Gastrocnemius medialis (tissue), 4 donors: ENCODE measurements around the gene SPEF2. TPM values are rescaled to one million over a fixed set of nuclear protein-coding genes. Genes with fewer than 3 reads are reported as not detected.

Experiments
- ATAC-seq, 2 donors: fragments of 150-250 bp; one replicate each; pipeline ENCODE4 v1.9.1; 2016
- DNase-seq, 2 donors: peaks; one replicate each; pipeline ENCODE4 v3.0.0-alpha.2; 2019
- H3K27ac ChIP-seq, 4 donors: fragments of 200-600 bp; sonication (generic); 1 replicate in 1 of 4; 2 replicates in 3 of 4; pipeline ENCODE4 v1.5.1; 2016 to 2018; ENCODE audit warnings: mild to moderate bottlenecking in 2 of 4, moderate library complexity in 1 of 4
- H3K27me3 ChIP-seq, 3 donors: fragments of 200-600 bp; sonication (generic) in 2 of 3; 1 replicate in 1 of 3; 2 replicates in 2 of 3; pipeline versions ENCODE4 v1.5.1 to v1.6.0; 2016 to 2019; ENCODE audit warnings: mild to moderate bottlenecking in 1 of 3, moderate library complexity in 1 of 3
- H3K36me3 ChIP-seq, 2 donors: fragments of 200-600 bp; sonication (generic) in 1 of 2; one replicate each; pipeline ENCODE4 v1.5.1; 2017 to 2018
- H3K4me1 ChIP-seq, 2 donors: fragments of 200-600 bp; sonication (generic) in 1 of 2; one replicate each; pipeline ENCODE4 v1.5.1; 2016 to 2017; ENCODE audit warnings: mild to moderate bottlenecking in 2 of 2
- H3K4me3 ChIP-seq, 4 donors: fragments of 200-600 bp; sonication (generic) in 3 of 4; 1 replicate in 1 of 4; 2 replicates in 3 of 4; pipeline ENCODE4 v1.5.1; 2016 to 2019; ENCODE audit warnings: mild to moderate bottlenecking in 2 of 4
- H3K9me3 ChIP-seq, 3 donors: fragments of 200-600 bp; sonication (generic) in 2 of 3; 1 replicate in 1 of 3; 2 replicates in 2 of 3; pipeline ENCODE4 v1.5.1; 2016 to 2019
- POLR2A ChIP-seq, 2 donors: fragments of 450-650 bp; IDR thresholded peaks; one replicate each; pipeline ENCODE4 v1.6.1; 2017; ENCODE audit warnings: antibody characterized with exemption in 2 of 2, mild to moderate bottlenecking in 2 of 2, moderate library complexity in 2 of 2
- in situ Hi-C, 4 donors: fragments of 200-750 bp; cut with MboI; loops; one replicate each; pipeline versions ENCODE4 v1.15.0 to v1.8.0; 2017; ENCODE audit warnings: low sequenced_read_pairs in 4 of 4
- intact Hi-C: fragments of 100-400 bp; cut with DNase I; formaldehyde crosslinking; loops from one replicate; pipeline ENCODE4 v1.15.1; 2023; ENCODE audit warnings: low total_unique reads
- total RNA-seq, 4 donors: library from RNA; depleted of rRNA; stranded (reverse); fragments of >200 nt; gene quantifications; one replicate each; pipeline versions ENCODE4 v1.1.0 to v1.2.3, GENCODE V29; 2016
- TF ChIP-seq, protein P1 (sequence below), 5 experiments: fragments of 450-650 bp in 3 of 5; fragments of 200-600 bp in 2 of 5; sonication (generic) in 2 of 5; IDR thresholded peaks in 4 of 5; conservative IDR thresholded peaks in 1 of 5; 1 replicate in 4 of 5; 2 replicates in 1 of 5; pipeline ENCODE4 v1.5.1; 2016 to 2019; ENCODE audit warnings: antibody characterized with exemption in 5 of 5, mild to moderate bottlenecking in 3 of 5, moderate library complexity in 3 of 5

The SPEF2 gene
- total RNA-seq, 4 donors from 2014 or later = 0.11 to 0.46 TPM; not detected in 2

DNA sequence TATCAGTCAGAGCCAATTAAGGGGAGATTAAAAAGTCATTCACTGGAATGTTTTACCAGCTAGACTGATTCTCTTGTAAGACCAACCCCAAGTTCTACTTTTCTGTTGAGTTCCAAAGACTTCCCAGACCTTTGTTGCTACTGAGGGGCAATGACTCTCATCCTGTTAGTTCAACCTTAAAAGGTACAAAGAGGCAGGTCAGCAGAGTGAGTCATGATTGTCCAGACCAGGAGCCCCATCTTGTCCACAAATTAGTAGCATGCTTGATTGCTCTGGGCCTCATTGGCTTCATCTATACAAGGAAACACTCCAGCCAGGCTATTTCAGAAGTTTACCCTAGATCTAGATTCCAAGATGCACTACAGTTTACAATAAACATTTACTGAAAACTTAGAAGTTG is 159.1 kb downstream of the SPEF2 start:
- Histone ChIP-seq H3K36me3 (no peaks in the 10 kb centered on the region), H3K27ac (no peak overlapping the region), H3K9me3 (no peaks in the 10 kb centered on the region), H3K4me3 (no peak overlapping the region), H3K27me3 (no peaks in the 10 kb centered on the region), H3K4me1 (no peaks in the 10 kb centered on the region)
- in situ Hi-C loops = loop anchor here in 2 of 4 donors (5.0 to 10.0 kb wide), 2 partner anchors 148 to 151 kb away; no protein-coding TSS in a partner anchor
- DNase-seq (no peak), ATAC-seq (no peak)
- TF ChIP-seq, protein P1, sequence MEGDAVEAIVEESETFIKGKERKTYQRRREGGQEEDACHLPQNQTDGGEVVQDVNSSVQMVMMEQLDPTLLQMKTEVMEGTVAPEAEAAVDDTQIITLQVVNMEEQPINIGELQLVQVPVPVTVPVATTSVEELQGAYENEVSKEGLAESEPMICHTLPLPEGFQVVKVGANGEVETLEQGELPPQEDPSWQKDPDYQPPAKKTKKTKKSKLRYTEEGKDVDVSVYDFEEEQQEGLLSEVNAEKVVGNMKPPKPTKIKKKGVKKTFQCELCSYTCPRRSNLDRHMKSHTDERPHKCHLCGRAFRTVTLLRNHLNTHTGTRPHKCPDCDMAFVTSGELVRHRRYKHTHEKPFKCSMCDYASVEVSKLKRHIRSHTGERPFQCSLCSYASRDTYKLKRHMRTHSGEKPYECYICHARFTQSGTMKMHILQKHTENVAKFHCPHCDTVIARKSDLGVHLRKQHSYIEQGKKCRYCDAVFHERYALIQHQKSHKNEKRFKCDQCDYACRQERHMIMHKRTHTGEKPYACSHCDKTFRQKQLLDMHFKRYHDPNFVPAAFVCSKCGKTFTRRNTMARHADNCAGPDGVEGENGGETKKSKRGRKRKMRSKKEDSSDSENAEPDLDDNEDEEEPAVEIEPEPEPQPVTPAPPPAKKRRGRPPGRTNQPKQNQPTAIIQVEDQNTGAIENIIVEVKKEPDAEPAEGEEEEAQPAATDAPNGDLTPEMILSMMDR (IDR thresholded peaks at IDR 0.05 in 4 of 5, conservative IDR thresholded peaks at IDR 0.05 in 1 of 5) = no peak
- TF ChIP-seq POLR2A (IDR thresholded peaks at IDR 0.05) = no peak
- intact Hi-C loops = loop anchor here (2.0 kb wide), 1 partner anchor 150 kb away; no protein-coding TSS in a partner anchor

DNA sequence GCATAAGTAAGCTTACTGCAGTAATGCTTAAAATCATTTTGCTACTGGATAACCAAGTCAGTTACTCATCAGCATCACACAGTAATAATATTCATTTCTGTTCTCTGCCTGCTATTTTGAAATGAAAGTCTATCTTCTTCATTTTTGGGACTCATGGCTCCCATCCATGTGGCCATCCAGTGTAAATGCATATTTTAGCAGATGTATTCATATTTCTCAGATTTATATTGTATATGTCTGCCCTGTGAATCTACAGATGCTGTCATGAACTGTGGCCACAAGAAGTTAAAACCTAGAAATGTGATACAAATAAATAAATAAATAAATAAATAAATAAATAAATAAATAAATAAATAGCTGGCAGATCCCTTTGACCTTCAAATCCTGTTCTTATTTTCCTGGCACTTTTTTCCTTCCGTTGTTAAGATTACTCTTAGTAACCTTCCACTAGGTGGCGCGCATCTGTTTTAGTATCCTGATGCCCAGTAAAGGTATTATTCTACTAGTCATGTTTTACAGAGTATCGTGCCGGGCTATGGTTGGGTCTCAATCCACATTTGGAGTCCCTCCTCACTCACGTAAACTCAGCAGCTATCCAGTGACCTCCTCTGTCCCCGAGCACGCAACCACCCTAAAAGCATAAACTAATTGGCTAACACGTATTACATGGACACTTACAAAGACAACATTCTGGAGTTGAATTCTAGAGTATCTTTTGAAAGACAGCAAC is 159.9 kb downstream of the SPEF2 start:
- TF ChIP-seq, protein P1 (IDR thresholded peaks at IDR 0.05 in 4 of 5, conservative IDR thresholded peaks at IDR 0.05 in 1 of 5) = peak in 3 of 5 experiments; percentile 25 to 50 (median 48)
- no peak for TF ChIP-seq POLR2A (IDR thresholded peaks at IDR 0.05)
- Histone ChIP-seq H3K4me3 (no peak overlapping the region), H3K9me3 (no peaks in the 10 kb centered on the region), H3K27ac (no peak overlapping the region), H3K36me3 (no peaks in the 10 kb centered on the region), H3K27me3 (no peaks in the 10 kb centered on the region), H3K4me1 (no peaks in the 10 kb centered on the region)
- ATAC-seq (no peak), DNase-seq (peak; percentile 15)
- in situ Hi-C loops = loop anchor here in 2 of 4 donors (5.0 to 10.0 kb wide), 2 partner anchors 147 to 150 kb away; no protein-coding TSS in a partner anchor
- intact Hi-C loops = loop anchor here (2.0 kb wide), 1 partner anchor 149 kb away; no protein-coding TSS in a partner anchor

DNA sequence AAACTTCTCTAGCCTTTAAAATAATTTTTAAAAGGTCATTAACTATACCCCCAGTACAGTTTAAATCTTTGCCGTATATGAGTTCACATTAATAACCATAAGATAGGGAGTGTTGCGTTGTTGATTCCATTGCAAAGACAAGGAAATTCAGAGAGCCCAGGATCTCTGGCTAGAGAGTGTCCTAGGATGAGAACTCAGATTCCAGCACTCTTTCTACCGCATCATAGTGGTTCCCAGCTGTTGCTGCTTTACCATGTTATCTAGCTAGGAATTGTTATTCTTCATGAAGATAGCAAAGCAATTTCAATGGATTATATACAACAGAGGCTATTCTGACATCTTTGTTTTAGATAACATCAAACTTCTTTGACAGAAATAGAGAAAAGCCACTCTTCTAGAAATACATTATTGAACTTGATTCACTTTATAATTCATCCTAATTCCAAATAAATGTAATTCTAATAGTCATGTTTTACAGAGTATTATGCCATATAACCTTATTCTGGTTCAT is 160.7 kb downstream of the SPEF2 start:
- Histone ChIP-seq H3K27me3 (no peaks in the 10 kb centered on the region), H3K4me1 (no peaks in the 10 kb centered on the region), H3K27ac (no peak overlapping the region), H3K36me3 (no peaks in the 10 kb centered on the region), H3K9me3 (no peaks in the 10 kb centered on the region), H3K4me3 (no peak overlapping the region)
- in situ Hi-C loops (loop anchor here in 2 of 4 donors (5.0 to 10.0 kb wide), 2 partner anchors 146 to 149 kb away; no protein-coding TSS in a partner anchor), intact Hi-C loops (no loop called here)
- DNase-seq = no peak
- no peak for ATAC-seq
- no peak for TF ChIP-seq POLR2A (IDR thresholded peaks at IDR 0.05)
- TF ChIP-seq, protein P1 (IDR thresholded peaks at IDR 0.05 in 4 of 5, conservative IDR thresholded peaks at IDR 0.05 in 1 of 5) = no peak

DNA sequence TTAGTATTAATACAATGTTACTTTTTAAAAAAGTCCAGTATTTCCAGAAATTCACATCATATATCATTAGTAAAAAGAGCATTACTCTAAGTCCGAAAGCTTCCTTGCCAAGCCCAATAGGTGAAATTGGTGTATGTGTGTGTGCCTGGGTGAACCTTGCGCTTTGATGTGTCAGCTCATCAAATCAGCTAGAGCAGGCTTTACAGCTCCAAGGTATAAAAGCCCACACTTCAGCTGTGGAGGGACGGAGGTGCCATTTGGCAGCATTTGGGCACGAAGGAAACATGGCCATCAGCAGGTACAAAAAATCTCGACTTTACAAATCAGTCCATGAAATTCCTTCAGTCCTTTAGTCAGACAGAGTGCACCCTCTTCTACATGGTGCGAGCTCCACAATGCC is 162.6 kb downstream of the SPEF2 start:
- intact Hi-C loops = no loop called here
- in situ Hi-C loops = no loop called here
- Histone ChIP-seq H3K27me3 (no peaks in the 10 kb centered on the region), H3K4me3 (no peak overlapping the region), H3K36me3 (no peaks in the 10 kb centered on the region), H3K4me1 (no peaks in the 10 kb centered on the region), H3K27ac (no peak overlapping the region), H3K9me3 (no peaks in the 10 kb centered on the region)
- ATAC-seq (no peak), DNase-seq (no peak)
- TF ChIP-seq, protein P1 (IDR thresholded peaks at IDR 0.05 in 4 of 5, conservative IDR thresholded peaks at IDR 0.05 in 1 of 5) = no peak
- TF ChIP-seq POLR2A (IDR thresholded peaks at IDR 0.05) = no peak
